ENCODE measurements around the gene FHAD1.
"Not testable (repeated sequence)": the region's sequence is repeated elsewhere in the genome, so short reads cannot be mapped to it uniquely, and the experiment has no call there.

The FHAD1 gene

GRCh38 chr1:15432324-15432723 lies 185.3 kb downstream of the FHAD1 start:
- no peak for DNase-seq (ENCODE audit: low read depth in 4 of 4, low spot score in 1 of 4)

DNA sequence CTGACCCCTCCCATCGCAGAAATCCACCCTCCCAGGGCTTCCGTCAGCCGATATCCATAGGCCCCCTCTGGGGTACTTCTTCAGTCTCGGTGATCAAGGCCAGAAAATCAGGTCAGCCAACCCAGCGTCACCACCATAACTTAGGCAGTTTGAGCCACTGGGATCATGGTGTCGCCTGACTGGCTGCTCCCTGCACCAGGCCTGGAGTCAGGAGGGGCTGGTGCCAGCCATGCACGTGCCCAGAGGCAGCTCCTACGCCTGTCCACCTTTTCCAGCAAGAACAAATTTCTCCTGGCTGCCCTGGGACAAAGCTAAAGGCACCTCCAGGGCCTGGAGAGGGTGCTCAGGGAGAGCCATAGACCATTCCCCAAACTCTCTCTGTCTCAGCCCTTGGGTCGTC lies 186.4 kb downstream of the FHAD1 start:
- no peak for DNase-seq (ENCODE audit: low read depth in 4 of 4, low spot score in 1 of 4)

DNA sequence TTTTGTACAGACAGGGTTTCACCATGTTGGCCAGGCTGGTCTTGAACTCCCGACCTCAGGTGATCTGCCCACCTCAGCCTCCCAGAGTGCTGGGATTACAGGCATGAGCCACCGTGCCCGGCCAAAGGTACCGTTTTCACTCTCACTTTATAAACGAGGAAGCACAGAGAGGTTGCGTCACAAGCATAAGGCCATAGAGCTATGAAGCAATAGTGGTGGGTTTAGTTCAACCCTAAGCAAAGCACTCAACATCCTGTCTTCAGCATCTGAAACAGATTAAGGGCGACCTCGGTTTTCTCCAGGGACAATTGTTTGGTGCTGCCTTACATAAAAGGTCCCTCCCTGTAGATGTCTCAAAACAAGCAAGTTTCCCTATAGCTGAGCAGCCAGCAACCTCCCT lies 187.7 kb downstream of the FHAD1 start:
- DNase-seq (ENCODE audit: low read depth in 4 of 4, low spot score in 1 of 4): not testable (repeated sequence)

- DNase-seq (ENCODE audit: low read depth in 4 of 4, low spot score in 1 of 4): no peak
These were observed 188.4 kb downstream of the FHAD1 start for GRCh38 chr1:15435239-15436077.

GRCh38 chr1:15436881-15437442 lies 189.9 kb downstream of the FHAD1 start:
- DNase-seq (ENCODE audit: low read depth in 4 of 4, low spot score in 1 of 4): no peak

DNA sequence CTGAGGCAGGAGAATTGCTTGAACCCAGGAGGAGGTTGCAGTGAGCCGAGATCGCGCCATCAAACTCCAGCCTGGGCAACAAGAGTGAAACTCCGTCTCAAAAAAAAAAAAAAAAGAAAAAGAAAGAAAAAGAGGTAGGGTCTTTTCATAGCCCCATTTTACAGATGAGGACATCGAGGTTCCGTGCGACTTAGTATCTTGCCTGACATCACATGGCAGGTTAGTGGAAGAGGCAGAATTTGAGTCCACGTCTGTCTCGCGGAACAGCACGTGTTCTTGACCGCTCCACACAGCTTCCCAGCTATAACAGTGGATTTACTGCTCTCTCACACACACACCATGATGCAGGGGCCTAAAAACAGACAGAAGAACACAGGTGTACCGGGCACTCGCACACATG lies 192.3 kb downstream of the FHAD1 start:
- DNase-seq (ENCODE audit: low read depth in 4 of 4, low spot score in 1 of 4): no peak

GRCh38 chr1:15440357-15440756 lies 193.3 kb downstream of the FHAD1 start:
- DNase-seq (ENCODE audit: low read depth in 4 of 4, low spot score in 1 of 4): no peak

GRCh38 chr1:15441247-15441646 lies 194.2 kb downstream of the FHAD1 start:
- DNase-seq (ENCODE audit: low read depth in 4 of 4, low spot score in 1 of 4): no peak

DNA sequence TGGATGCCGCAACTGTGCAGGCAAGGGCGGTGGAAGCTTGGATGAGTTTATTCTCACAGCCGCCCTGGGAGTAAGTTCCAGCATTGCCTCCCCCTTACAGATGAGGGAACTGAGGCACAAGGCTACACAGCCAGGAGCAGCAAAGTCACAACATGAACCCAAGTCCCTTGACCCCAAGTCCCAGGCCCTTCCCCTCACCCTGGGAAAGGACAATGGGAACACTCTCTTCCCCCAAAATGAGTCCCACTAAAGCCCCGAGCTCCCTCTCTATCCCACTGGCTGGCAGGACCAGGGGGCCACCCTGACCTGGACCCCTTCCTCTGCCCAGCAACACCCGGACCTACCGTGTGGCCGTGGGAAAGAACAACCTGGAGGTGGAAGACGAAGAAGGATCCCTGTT lies 195.1 kb downstream of the FHAD1 start:
- no peak for DNase-seq (ENCODE audit: low read depth in 4 of 4, low spot score in 1 of 4)

DNA sequence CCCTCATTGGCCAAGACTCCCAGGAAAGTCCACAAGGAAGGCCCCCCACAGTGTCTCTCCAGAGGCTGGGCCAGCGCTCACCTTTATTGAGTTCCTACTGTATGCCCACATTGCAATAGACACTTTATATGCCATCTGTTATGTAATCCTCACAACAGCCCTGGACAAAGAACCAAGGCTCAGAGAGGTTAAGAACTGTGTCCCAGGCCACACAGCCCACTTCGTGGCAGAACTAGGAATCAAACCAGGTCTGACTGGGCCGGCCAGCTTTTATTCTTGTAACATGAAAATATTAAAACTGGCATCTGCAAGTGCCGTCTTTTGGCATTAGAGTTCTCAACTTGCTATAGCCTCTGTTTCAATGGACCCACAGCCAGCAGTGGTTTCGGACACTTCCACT lies 195.7 kb downstream of the FHAD1 start:
- DNase-seq (ENCODE audit: low read depth in 4 of 4, low spot score in 1 of 4): no peak

- no peak for DNase-seq (ENCODE audit: low read depth in 4 of 4, low spot score in 1 of 4)
These were observed 196.3 kb downstream of the FHAD1 start for GRCh38 chr1:15443281-15443680.

GRCh38 chr1:15444468-15445389 lies 197.7 kb downstream of the FHAD1 start:
- DNase-seq (ENCODE audit: low read depth in 4 of 4, low spot score in 1 of 4): no peak

GRCh38 chr1:15445390-15446122 lies 198.5 kb downstream of the FHAD1 start:
- DNase-seq (ENCODE audit: low read depth in 4 of 4, low spot score in 1 of 4): no peak

DNA sequence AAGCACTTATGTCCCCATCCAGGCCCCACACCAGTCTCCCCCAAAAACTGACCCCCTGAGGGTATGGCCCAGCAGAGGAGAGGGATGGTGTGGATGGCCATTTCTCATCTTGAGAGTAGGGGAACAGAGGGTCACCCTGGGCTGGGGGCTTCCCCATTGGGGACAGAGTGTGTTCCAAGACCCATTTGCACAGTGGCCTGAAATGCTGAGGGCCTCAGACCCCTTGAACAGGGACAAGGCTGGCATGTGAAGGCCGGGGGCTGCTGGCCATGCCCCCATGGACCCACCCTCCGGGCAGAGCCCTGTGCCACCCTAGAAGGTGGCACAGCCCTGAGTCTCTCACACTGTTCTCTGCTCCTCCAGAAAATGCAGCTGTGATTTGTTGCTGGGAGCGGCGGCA lies 199.2 kb downstream of the FHAD1 start:
- no peak for DNase-seq (ENCODE audit: low read depth in 4 of 4, low spot score in 1 of 4)
